GM18870 (cell line): Measurements from ENCODE around the gene PPM1E.
"Not testable (repeated sequence)": the region's sequence is repeated elsewhere in the genome, so short reads cannot be mapped to it uniquely, and the experiment has no call there.

Experiments used
- ATAC-seq: cut with Tn5 transposase; IDR thresholded peaks from one replicate; pipeline ENCODE4 v1.9.1; 2021; ENCODE audit warnings: moderate library complexity; ENCODE audit not compliant: unreplicated experiment

PPM1E gene

GRCh38 chr17:58755577-58756245 is at the start of gene PPM1E:
PPM1E (plus strand) TSS chr17:58755854.
- ATAC-seq, result no peak

GRCh38 chr17:58706351-58707140 is 49.1 kb upstream of the PPM1E start:
- no peak for ATAC-seq

GRCh38 chr17:58710948-58711552 is 44.6 kb upstream of the PPM1E start:
- ATAC-seq, result no peak

GRCh38 chr17:58722274-58722673 is 33.4 kb upstream of the PPM1E start:
- no peak for ATAC-seq

GRCh38 chr17:58722696-58723095 is 33.0 kb upstream of the PPM1E start:
- ATAC-seq, result no peak

GRCh38 chr17:58728798-58729197 is 26.9 kb upstream of the PPM1E start:
- no peak for ATAC-seq

- ATAC-seq, result no peak
Measured at GRCh38 chr17:58730937-58731336, 24.7 kb upstream of the PPM1E start.

GRCh38 chr17:58734040-58734439 is 21.6 kb upstream of the PPM1E start:
- no peak for ATAC-seq

- ATAC-seq, result no peak
Measured at GRCh38 chr17:58734811-58735210, 20.8 kb upstream of the PPM1E start.

- ATAC-seq, result no peak
Measured at GRCh38 chr17:58741121-58741625, 14.5 kb upstream of the PPM1E start.

GRCh38 chr17:58747674-58748073 is 8.0 kb upstream of the PPM1E start:
- no peak for ATAC-seq

GRCh38 chr17:58749627-58750026 is 6.0 kb upstream of the PPM1E start:
- not testable (repeated sequence) for ATAC-seq

- no peak for ATAC-seq
Measured at GRCh38 chr17:58753026-58753425, 2.6 kb upstream of the PPM1E start.

- no peak for ATAC-seq
Measured at GRCh38 chr17:58755269-58755576, 431 bp upstream of the PPM1E start.

GRCh38 chr17:58756246-58757161 is 850 bp downstream of the PPM1E start:
- no peak for ATAC-seq

GRCh38 chr17:58757162-58757613 is 1.5 kb downstream of the PPM1E start:
- ATAC-seq, result no peak

- ATAC-seq, result no peak
Measured at GRCh38 chr17:58758890-58759289, 3.2 kb downstream of the PPM1E start.

GRCh38 chr17:58759522-58759921 is 3.9 kb downstream of the PPM1E start:
- ATAC-seq, result no peak

GRCh38 chr17:58760248-58760647 is 4.6 kb downstream of the PPM1E start:
- ATAC-seq, result no peak

- no peak for ATAC-seq
Measured at GRCh38 chr17:58763263-58763662, 7.6 kb downstream of the PPM1E start.

GRCh38 chr17:58764373-58764772 is 8.7 kb downstream of the PPM1E start:
- ATAC-seq, result no peak
